Gastroesophageal sphincter (tissue), 4 donors: ENCODE data around the gene SHISAL2A. TPM values are rescaled to one million over a fixed set of nuclear protein-coding genes. Genes with fewer than 3 reads are reported as not detected.
"Not testable (repeated sequence)": the region's sequence is repeated elsewhere in the genome, so short reads cannot be mapped to it uniquely, and the experiment has no call there.

ENCODE experiments used
- ATAC-seq: fragments of 150-250 bp; one replicate; pipeline ENCODE4 v1.9.1; 2016; ENCODE audit warnings: mild to moderate bottlenecking, moderate library complexity
- H3K27ac ChIP-seq, 4 donors: fragments of 200-600 bp; sonication (generic) in 3 of 4; 1 replicate in 3 of 4; 2 replicates in 1 of 4; pipeline ENCODE4 v1.5.1; 2016 to 2019
- H3K27me3 ChIP-seq: fragments of 200-600 bp; sonication (generic); one replicate; pipeline ENCODE4 v1.5.1; 2019
- H3K36me3 ChIP-seq, 2 donors: fragments of 200-600 bp; sonication (generic); one replicate each; pipeline ENCODE4 v1.5.1; 2019; ENCODE audit warnings: control low read depth in 1 of 2
- H3K4me1 ChIP-seq, 3 donors: fragments of 200-600 bp; sonication (generic); 1 replicate in 2 of 3; 2 replicates in 1 of 3; pipeline ENCODE4 v1.5.1; 2016 to 2019; ENCODE audit warnings: control low read depth in 2 of 3
- H3K4me3 ChIP-seq, 2 donors: fragments of 200-600 bp; sonication (generic); one replicate each; pipeline ENCODE4 v1.5.1; 2019; ENCODE audit warnings: mild to moderate bottlenecking in 1 of 2, moderate library complexity in 1 of 2
- H3K9me3 ChIP-seq, 3 donors: fragments of 200-600 bp; sonication (generic); one replicate each; pipeline ENCODE4 v1.5.1; 2017 to 2019; ENCODE audit warnings: control low read depth in 2 of 3
- CTCF ChIP-seq, 4 experiments: fragments of 200-600 bp in 2 of 4; fragments of 450-650 bp in 2 of 4; sonication (generic) in 1 of 4; IDR thresholded peaks; one replicate each; pipeline ENCODE4 v1.5.1; 2017 to 2019; ENCODE audit warnings: antibody characterized with exemption in 4 of 4, mild to moderate bottlenecking in 2 of 4, moderate library complexity in 2 of 4
- EP300 ChIP-seq: sonication (generic); formaldehyde crosslinking; IDR thresholded peaks from one replicate; pipeline ENCODE4 v1.6.1; 2017; ENCODE audit warnings: antibody characterized with exemption, mild to moderate bottlenecking
- POLR2A ChIP-seq, 2 donors: fragments of 450-650 bp; IDR thresholded peaks; one replicate each; pipeline ENCODE4 v1.6.1; 2017; ENCODE audit warnings: antibody characterized with exemption in 2 of 2, mild to moderate bottlenecking in 2 of 2, moderate library complexity in 1 of 2
- POLR2AphosphoS5 ChIP-seq: sonication (generic); formaldehyde crosslinking; IDR thresholded peaks from one replicate; pipeline ENCODE4 v1.6.1; 2017; ENCODE audit warnings: antibody characterized with exemption
- WGBS, 2 donors: methylation state at CpG; one replicate each; pipeline ENCODE4 v1.1.5; 2018; ENCODE audit warnings: low coverage in 1 of 2; 5-methylcytosine and 5-hydroxymethylcytosine counted together
- total RNA-seq, 4 donors: library from RNA; depleted of rRNA; stranded (reverse); fragments of >200 nt; gene quantifications; one replicate each; pipeline ENCODE4 v1.1.0, GENCODE V29; 2016

Gene SHISAL2A
- total RNA-seq, 4 donors from 2014 or later: not detected

GRCh38 chr1:52691821-52692220, 58.9 kb downstream of the SHISAL2A start:
- no peak for ATAC-seq
- Histone ChIP-seq H3K9me3 (no peaks in the 10 kb centered on the region), H3K36me3 (peaks cover 0 to 62% of the 10 kb centered on the region in 2 donors), H3K27ac (no peak overlapping the region), H3K4me3 (no peak overlapping the region), H3K27me3 (no peaks in the 10 kb centered on the region), H3K4me1 (peaks cover 0 to 1% (median 0%) of the 10 kb centered on the region in 3 donors)
- 95 to 100% methylated on average over 3 of the region's 3 CpGs for WGBS, 2 donors
- TF ChIP-seq EP300 (no peak), POLR2A (IDR thresholded peaks at IDR 0.05) (no peak), CTCF (IDR thresholded peaks at IDR 0.05) (no peak), POLR2AphosphoS5 (no peak)

DNA sequence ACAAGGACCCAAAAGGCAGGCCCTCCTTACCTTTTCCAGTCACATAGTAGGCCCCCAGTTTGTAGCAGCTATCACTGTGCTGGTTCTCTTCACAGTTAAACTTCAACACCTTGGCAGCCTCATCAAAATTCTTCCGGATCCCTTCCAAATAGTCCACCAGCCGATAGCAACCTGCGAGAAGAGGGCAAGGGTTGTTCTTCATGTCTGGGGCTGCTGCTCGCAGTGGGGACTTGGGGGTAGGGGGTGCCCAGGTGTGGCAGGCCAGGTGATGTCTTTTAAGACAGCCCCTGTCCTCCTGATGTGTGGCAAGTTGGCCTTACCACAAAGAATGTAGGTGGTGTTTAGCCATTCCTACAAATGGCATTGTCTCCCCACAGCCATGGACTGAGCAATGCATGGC, 59.7 kb downstream of the SHISAL2A start:
- no peaks in the 10 kb centered on the region for H3K27me3 ChIP-seq
- peaks cover 0 to 53% of the 10 kb centered on the region in 2 donors for H3K36me3 ChIP-seq
- H3K27ac ChIP-seq: no peak overlapping the region
- peaks cover 0 to 10% (median 0%) of the 10 kb centered on the region in 3 donors for H3K4me1 ChIP-seq
- TF ChIP-seq POLR2AphosphoS5: no peak
- no peak for TF ChIP-seq CTCF (IDR thresholded peaks at IDR 0.05)
- no peak for TF ChIP-seq POLR2A (IDR thresholded peaks at IDR 0.05)
- TF ChIP-seq EP300: no peak
- H3K9me3 ChIP-seq: no peaks in the 10 kb centered on the region
- 87% methylated on average over 4 of the region's 4 CpGs; no CpG with 5 or more reads in 1 of the 2 donors for WGBS, 2 donors
- ATAC-seq: no peak
- H3K4me3 ChIP-seq: no peak overlapping the region

DNA sequence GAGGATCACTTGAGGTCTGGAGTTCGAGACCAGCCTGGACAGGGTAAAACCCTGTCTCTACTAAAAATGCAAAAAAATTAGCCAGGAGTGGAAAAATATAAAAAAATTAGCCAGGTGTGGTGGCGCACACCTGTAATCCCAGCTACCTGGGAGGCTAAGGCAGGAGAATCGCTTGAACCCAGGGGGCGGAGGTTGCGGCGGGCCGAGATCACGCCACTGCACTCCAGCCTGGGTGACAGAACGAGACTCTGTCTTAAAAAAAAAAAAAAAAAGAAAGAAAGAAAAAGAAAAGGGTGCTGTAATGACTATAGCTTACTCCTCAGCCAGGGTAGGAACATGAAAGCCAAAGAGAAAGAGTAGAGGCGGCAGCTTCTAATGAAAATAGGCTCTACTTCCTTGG, 60.4 kb downstream of the SHISAL2A start:
- H3K27ac ChIP-seq, H3K9me3 ChIP-seq, ATAC-seq, H3K4me3 ChIP-seq, H3K27me3 ChIP-seq: not testable (repeated sequence)
- WGBS, 2 donors: 95 to 98% methylated on average over 6 to 8 of the region's 10 CpGs
- peaks cover 0 to 14% (median 0%) of the 10 kb centered on the region in 3 donors for H3K4me1 ChIP-seq
- peaks cover 0 to 46% of the 10 kb centered on the region in 2 donors for H3K36me3 ChIP-seq

- peaks cover 0 to 42% of the 10 kb centered on the region in 2 donors for H3K36me3 ChIP-seq
- H3K9me3 ChIP-seq: no peaks in the 10 kb centered on the region
- peaks cover 0 to 18% (median 0%) of the 10 kb centered on the region in 3 donors for H3K4me1 ChIP-seq
- 100% methylated on average over 1 of the region's 1 CpG; no CpG with 5 or more reads in 1 of the 2 donors for WGBS, 2 donors
- H3K4me3 ChIP-seq: no peak overlapping the region
- no peak for ATAC-seq
- no peak for TF ChIP-seq POLR2AphosphoS5
- no peak for TF ChIP-seq POLR2A (IDR thresholded peaks at IDR 0.05)
- TF ChIP-seq CTCF (IDR thresholded peaks at IDR 0.05): no peak
- no peak for TF ChIP-seq EP300
- no peak overlapping the region for H3K27ac ChIP-seq
- no peaks in the 10 kb centered on the region for H3K27me3 ChIP-seq
These were observed 60.9 kb downstream of the SHISAL2A start for GRCh38 chr1:52693843-52694242.

DNA sequence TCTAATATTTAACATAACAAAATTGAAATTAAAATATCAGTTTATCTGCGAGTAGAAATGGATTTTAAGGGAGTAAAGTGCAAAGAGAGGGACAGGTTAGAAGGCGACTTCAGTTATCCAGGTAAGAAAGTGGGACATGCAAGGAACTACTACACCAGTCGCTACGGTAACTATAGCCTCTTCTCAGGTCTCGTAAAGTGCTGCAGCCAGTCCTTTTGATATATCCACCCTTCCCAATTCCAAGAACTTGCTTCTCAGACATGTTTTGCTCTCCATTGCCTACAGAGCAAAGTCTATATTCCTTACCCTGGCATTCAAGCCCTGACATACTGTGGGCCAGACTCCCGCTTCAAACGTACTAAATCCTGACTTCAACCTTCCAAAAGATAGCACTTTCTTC, 62.7 kb downstream of the SHISAL2A start:
- no peak for ATAC-seq
- Histone ChIP-seq H3K9me3 (no peaks in the 10 kb centered on the region), H3K4me1 (peaks cover 0 to 22% (median 0%) of the 10 kb centered on the region in 3 donors), H3K27me3 (no peaks in the 10 kb centered on the region), H3K36me3 (peaks cover 0 to 26% of the 10 kb centered on the region in 2 donors), H3K4me3 (no peak overlapping the region), H3K27ac (no peak overlapping the region)
- WGBS, 2 donors: 75 to 93% methylated on average over 6 to 7 of the region's 7 CpGs
- no peak for TF ChIP-seq POLR2AphosphoS5
- no peak for TF ChIP-seq POLR2A (IDR thresholded peaks at IDR 0.05)
- no peak for TF ChIP-seq EP300
